Measurements from ENCODE around the gene MAP3K5.

Gene MAP3K5

GRCh38 chr6:136788069-136788902 is 4.0 kb downstream of the MAP3K5 start:
- H3K27ac ChIP-seq: peak overlapping the region in 3 of 11 experiments; percentile 15 to 90 (median 36); a peak in 5 of 22 replicates
- H3K4me3 ChIP-seq: peak overlapping the region in 5 of 10 experiments; percentile 5 to 99 (median 90); a peak in 7 of 20 replicates
- H3K9ac ChIP-seq: 0 out of 22 replicates have a peak overlapping the region, but pooled peaks of 1 of the 11 experiments have one; percentile 3
- peak overlapping the region in 10 of 11 experiments; percentile 6 to 97 (median 90); a peak in 17 of 22 replicates for H3K4me2 ChIP-seq
- H3K4me1 ChIP-seq: peaks cover 51 to 80% (median 62%) of the 10 kb centered on the region in 10 experiments
- peaks cover 0 to 45% (median 0%) of the 10 kb centered on the region in 11 experiments; a peak in 4 of 22 replicates for H4K20me1 ChIP-seq
- TF ChIP-seq Cebpa-rat (IDR thresholded peaks at IDR 0.05): no peak
- H3K9me3 ChIP-seq (replicated peaks in 1 of 11): peaks cover 0 to 28% (median 6%) of the 10 kb centered on the region in 11 experiments; a peak in 9 of 22 replicates
- peaks cover 0 to 39% (median 14%) of the 10 kb centered on the region in 11 experiments; a peak in 16 of 22 replicates for H3K36me3 ChIP-seq
- no peaks in the 10 kb centered on the region for H3K27me3 ChIP-seq

- Histone ChIP-seq H3K27ac (peak overlapping the region in 8 of 11 experiments; percentile 15 to 86 (median 33); a peak in 11 of 22 replicates), H3K4me2 (peak overlapping the region in 10 of 11 experiments; percentile 6 to 97 (median 84); a peak in 18 of 22 replicates), H3K9ac (0 out of 22 replicates have a peak overlapping the region, but pooled peaks of 1 of the 11 experiments have one; percentile 51), H3K36me3 (peaks cover 0 to 39% (median 14%) of the 10 kb centered on the region in 11 experiments; a peak in 16 of 22 replicates), H3K9me3 (replicated peaks in 1 of 11) (peaks cover 0 to 28% (median 6%) of the 10 kb centered on the region in 11 experiments; a peak in 9 of 22 replicates), H3K4me1 (peaks cover 55 to 84% (median 66%) of the 10 kb centered on the region in 10 experiments), H3K27me3 (no peaks in the 10 kb centered on the region), H3K4me3 (peak overlapping the region in 3 of 10 experiments; percentile 1 to 90 (median 89); a peak in 5 of 20 replicates), H4K20me1 (peaks cover 0 to 45% (median 0%) of the 10 kb centered on the region in 11 experiments; a peak in 4 of 22 replicates)
- TF ChIP-seq Cebpa-rat (IDR thresholded peaks at IDR 0.05): no peak
Observed at GRCh38 chr6:136787726-136788068, 4.6 kb downstream of the MAP3K5 start.

GRCh38 chr6:136786658-136787057 is 5.6 kb downstream of the MAP3K5 start:
- peaks cover 0 to 28% (median 6%) of the 10 kb centered on the region in 11 experiments; a peak in 9 of 22 replicates for H3K9me3 ChIP-seq (replicated peaks in 1 of 11)
- peak overlapping the region in 10 of 11 experiments; percentile 81 to 97 (median 90); a peak in 20 of 22 replicates for H3K4me2 ChIP-seq
- peak overlapping the region in 3 of 10 experiments; percentile 1 to 90 (median 89); a peak in 4 of 20 replicates for H3K4me3 ChIP-seq
- H3K27me3 ChIP-seq: no peaks in the 10 kb centered on the region
- peaks cover 0 to 42% (median 14%) of the 10 kb centered on the region in 11 experiments; a peak in 16 of 22 replicates for H3K36me3 ChIP-seq
- no peak for TF ChIP-seq Cebpa-rat (IDR thresholded peaks at IDR 0.05)
- peaks cover 0 to 45% (median 0%) of the 10 kb centered on the region in 11 experiments; a peak in 4 of 22 replicates for H4K20me1 ChIP-seq
- peak overlapping the region in 7 of 11 experiments; percentile 25 to 86 (median 76); a peak in 9 of 22 replicates for H3K27ac ChIP-seq
- H3K9ac ChIP-seq: peak overlapping the region in 2 of 11 experiments; percentile 7 to 83; a peak in 3 of 22 replicates
- H3K4me1 ChIP-seq: peaks cover 65 to 94% (median 76%) of the 10 kb centered on the region in 10 experiments

- Histone ChIP-seq H3K36me3 (peaks cover 0 to 48% (median 14%) of the 10 kb centered on the region in 11 experiments; a peak in 16 of 22 replicates), H3K9me3 (replicated peaks in 1 of 11) (peaks cover 0 to 28% (median 6%) of the 10 kb centered on the region in 11 experiments; a peak in 9 of 22 replicates), H3K4me1 (peaks cover 63 to 94% (median 86%) of the 10 kb centered on the region in 10 experiments), H3K4me3 (peak overlapping the region; percentile 49 to 89 (median 63)), H3K9ac (peak overlapping the region; percentile 69 to 85 (median 76)), H3K27me3 (no peaks in the 10 kb centered on the region), H4K20me1 (peaks cover 0 to 49% (median 0%) of the 10 kb centered on the region in 11 experiments; a peak in 4 of 22 replicates), H3K27ac (peak overlapping the region; percentile 71 to 87 (median 81)), H3K4me2 (peak overlapping the region; percentile 81 to 97 (median 90))
- peak in 6 of 11 experiments; percentile 15 to 67 (median 36); a peak in 4 of 22 replicates for TF ChIP-seq Cebpa-rat (IDR thresholded peaks at IDR 0.05)
Observed at GRCh38 chr6:136784910-136785746, 7.1 kb downstream of the MAP3K5 start.

- H3K4me3 ChIP-seq: peak overlapping the region; percentile 49 to 89 (median 63)
- peaks cover 55 to 93% (median 83%) of the 10 kb centered on the region in 10 experiments for H3K4me1 ChIP-seq
- H3K9me3 ChIP-seq (replicated peaks in 1 of 11): peaks cover 0 to 26% (median 6%) of the 10 kb centered on the region in 11 experiments; a peak in 9 of 22 replicates
Observed at GRCh38 chr6:136784271-136784664, 8.0 kb downstream of the MAP3K5 start.

GRCh38 chr6:136783495-136784270 is 8.6 kb downstream of the MAP3K5 start:
- H3K9me3 ChIP-seq (replicated peaks in 1 of 11): peaks cover 0 to 20% (median 0%) of the 10 kb centered on the region in 11 experiments; a peak in 9 of 22 replicates
- H3K36me3 ChIP-seq: peaks cover 0 to 51% (median 13%) of the 10 kb centered on the region in 11 experiments; a peak in 15 of 22 replicates
- peak overlapping the region; percentile 71 to 87 (median 81) for H3K27ac ChIP-seq
- H3K27me3 ChIP-seq: no peaks in the 10 kb centered on the region
- peak overlapping the region; percentile 81 to 97 (median 90) for H3K4me2 ChIP-seq
- peak overlapping the region; percentile 49 to 89 (median 63) for H3K4me3 ChIP-seq
- H3K4me1 ChIP-seq: peaks cover 54 to 87% (median 78%) of the 10 kb centered on the region in 10 experiments
- TF ChIP-seq Cebpa-rat (IDR thresholded peaks at IDR 0.05): no peak
- peak overlapping the region; percentile 69 to 85 (median 76) for H3K9ac ChIP-seq
- H4K20me1 ChIP-seq: peaks cover 0 to 44% (median 0%) of the 10 kb centered on the region in 11 experiments; a peak in 3 of 22 replicates

More at GRCh38 chr6:136784271-136784664, 8.0 kb downstream of the MAP3K5 start:
- peak overlapping the region; percentile 81 to 97 (median 90) for H3K4me2 ChIP-seq
- no peak for TF ChIP-seq Cebpa-rat (IDR thresholded peaks at IDR 0.05)
- peak overlapping the region; percentile 69 to 85 (median 76) for H3K9ac ChIP-seq
- peaks cover 0 to 51% (median 13%) of the 10 kb centered on the region in 11 experiments; a peak in 16 of 22 replicates for H3K36me3 ChIP-seq
- H3K27me3 ChIP-seq: no peaks in the 10 kb centered on the region
- peaks cover 0 to 50% (median 0%) of the 10 kb centered on the region in 11 experiments; a peak in 4 of 22 replicates for H4K20me1 ChIP-seq
- H3K27ac ChIP-seq: peak overlapping the region; percentile 71 to 87 (median 81)

GRCh38 chr6:136783021-136783420 is 9.3 kb downstream of the MAP3K5 start:
- no peaks in the 10 kb centered on the region for H3K27me3 ChIP-seq
- H3K4me2 ChIP-seq: peak overlapping the region; percentile 81 to 97 (median 90)
- H3K27ac ChIP-seq: peak overlapping the region; percentile 33 to 87 (median 81); a peak in 20 of 22 replicates
- H4K20me1 ChIP-seq: peaks cover 0 to 37% (median 0%) of the 10 kb centered on the region in 11 experiments; a peak in 3 of 22 replicates
- peak overlapping the region in 6 of 10 experiments; percentile 53 to 89 (median 69); a peak in 9 of 20 replicates for H3K4me3 ChIP-seq
- peak overlapping the region in 8 of 11 experiments; percentile 41 to 85 (median 78); a peak in 13 of 22 replicates for H3K9ac ChIP-seq
- peaks cover 0 to 46% (median 13%) of the 10 kb centered on the region in 11 experiments; a peak in 14 of 22 replicates for H3K36me3 ChIP-seq
- H3K9me3 ChIP-seq (replicated peaks in 1 of 11): peaks cover 0 to 13% (median 0%) of the 10 kb centered on the region in 11 experiments; a peak in 3 of 22 replicates
- H3K4me1 ChIP-seq: peaks cover 54 to 81% (median 72%) of the 10 kb centered on the region in 10 experiments
- TF ChIP-seq Cebpa-rat (IDR thresholded peaks at IDR 0.05): no peak
